SK-N-DZ (cell line): Measurements from ENCODE around the gene ETNK1.

Source experiments
- small RNA-seq, 2 experiments: library from RNA; depleted of rRNA; stranded (forward); fragments of <200 nt; gene quantifications; one replicate each; pipeline ENCODE3, GENCODE V24; 2014

Gene ETNK1

Small RNAs within 50 kb of the gene (small RNA-seq; reads per million reads assigned to genes)
- 0 reads per million in 2 experiments for gene RPS27P22
